Embryonic facial prominence (tissue), 1 donor: ENCODE results near the gene TPTE2.
"Not testable (repeated sequence)": the region's sequence is repeated elsewhere in the genome, so short reads cannot be mapped to it uniquely, and the experiment has no call there.

Experiments
- DNase-seq: peaks from one replicate; pipeline ENCODE4 v3.0.0-alpha.2; 2016; ENCODE audit errors: extremely low spot score

TPTE2 gene

GRCh38 chr13:19567820-19568534 is 6.6 kb upstream of the TPTE2 start:
- DNase-seq: no peak

GRCh38 chr13:19561585-19561984 is 253 bp upstream of the TPTE2 start:
- no peak for DNase-seq

DNA sequence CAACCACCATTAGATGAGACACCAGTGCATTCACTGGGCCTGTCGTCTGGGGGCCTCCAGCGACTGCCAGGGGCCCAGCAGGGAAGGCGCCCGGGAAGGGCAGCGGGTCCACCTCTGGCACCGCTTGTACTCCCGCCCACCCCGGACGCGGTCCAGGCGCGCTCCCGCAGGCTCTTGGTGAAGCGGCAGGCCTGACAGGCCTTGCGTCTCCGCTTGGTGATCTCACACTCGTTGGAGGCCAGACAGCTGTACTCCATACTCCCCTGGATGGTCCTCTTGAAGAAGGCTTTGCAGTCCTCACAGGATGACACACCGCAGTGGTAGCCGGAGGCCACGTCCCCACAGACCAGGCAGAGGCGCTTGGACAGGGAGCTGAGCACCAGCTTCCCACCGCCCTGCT is 660 bp downstream of the TPTE2 start:
- DNase-seq: not testable (repeated sequence)

DNA sequence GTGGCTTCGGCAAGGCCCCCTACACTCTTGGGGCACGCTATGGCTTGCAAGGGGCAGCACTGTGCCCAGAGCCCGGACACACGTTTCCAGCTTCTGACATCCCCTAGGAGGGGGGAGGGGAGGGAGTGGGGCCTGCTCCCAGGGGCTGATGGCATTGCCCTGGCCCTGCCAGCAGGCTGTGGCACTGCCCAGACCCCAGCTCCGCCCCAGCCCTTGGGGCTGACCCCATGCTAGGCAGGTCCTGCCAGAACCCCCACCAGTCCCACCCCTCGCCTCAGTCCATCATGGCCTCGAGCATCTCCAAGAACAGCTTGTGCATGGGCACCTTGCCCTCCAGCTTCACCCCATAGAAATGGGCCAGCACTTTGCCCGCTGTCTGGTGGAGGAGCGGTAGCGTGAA is 1.6 kb downstream of the TPTE2 start:
- DNase-seq: not testable (repeated sequence)

- DNase-seq: not testable (repeated sequence)
These were observed 4.0 kb downstream of the TPTE2 start for GRCh38 chr13:19557287-19557686.

- not testable (repeated sequence) for DNase-seq
These were observed 12.1 kb downstream of the TPTE2 start for GRCh38 chr13:19549245-19549644.

GRCh38 chr13:19525634-19526033 is 35.7 kb downstream of the TPTE2 start:
- not testable (repeated sequence) for DNase-seq

- DNase-seq: no peak
These were observed 42.3 kb downstream of the TPTE2 start for GRCh38 chr13:19519049-19519448.

DNA sequence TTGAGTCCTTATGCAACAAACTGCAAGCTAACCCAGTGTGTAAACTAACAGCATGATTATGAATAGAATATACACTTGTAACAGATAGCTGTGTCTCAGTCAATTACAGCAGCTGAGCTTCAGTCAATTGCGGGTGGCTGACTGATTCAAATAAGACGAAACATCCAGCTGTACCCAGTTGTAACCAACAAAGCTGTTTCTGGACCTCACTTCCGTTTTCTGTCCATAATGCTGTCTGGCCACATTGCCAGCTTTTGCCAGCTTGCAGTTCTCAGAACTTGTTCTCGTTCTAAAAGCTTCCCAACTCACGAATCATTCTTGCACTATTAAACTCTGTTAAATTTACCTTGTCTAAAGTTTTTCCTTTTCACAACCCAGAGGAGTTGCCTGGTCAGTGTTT is 53.7 kb downstream of the TPTE2 start:
- DNase-seq: not testable (repeated sequence)

DNA sequence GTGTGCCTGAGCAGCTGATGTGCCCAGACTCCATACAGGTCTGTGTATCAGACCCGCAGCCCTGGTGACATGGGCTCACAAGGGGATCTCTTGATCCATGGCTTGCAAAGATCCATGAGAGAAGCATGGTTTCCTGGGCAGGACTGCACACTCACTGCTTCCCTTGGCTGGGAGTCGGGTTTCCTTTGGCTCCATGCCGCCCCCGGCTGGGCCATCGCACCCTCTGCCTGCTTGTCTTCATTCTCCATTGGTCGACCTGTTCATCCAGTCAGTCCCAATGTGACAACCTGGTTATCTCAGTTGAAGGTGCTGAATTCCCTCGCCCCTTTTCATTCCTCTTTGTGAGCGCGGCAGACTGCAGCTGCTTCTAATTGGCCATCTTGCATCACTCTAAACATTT is 101.2 kb downstream of the TPTE2 start:
- DNase-seq: not testable (repeated sequence)

DNA sequence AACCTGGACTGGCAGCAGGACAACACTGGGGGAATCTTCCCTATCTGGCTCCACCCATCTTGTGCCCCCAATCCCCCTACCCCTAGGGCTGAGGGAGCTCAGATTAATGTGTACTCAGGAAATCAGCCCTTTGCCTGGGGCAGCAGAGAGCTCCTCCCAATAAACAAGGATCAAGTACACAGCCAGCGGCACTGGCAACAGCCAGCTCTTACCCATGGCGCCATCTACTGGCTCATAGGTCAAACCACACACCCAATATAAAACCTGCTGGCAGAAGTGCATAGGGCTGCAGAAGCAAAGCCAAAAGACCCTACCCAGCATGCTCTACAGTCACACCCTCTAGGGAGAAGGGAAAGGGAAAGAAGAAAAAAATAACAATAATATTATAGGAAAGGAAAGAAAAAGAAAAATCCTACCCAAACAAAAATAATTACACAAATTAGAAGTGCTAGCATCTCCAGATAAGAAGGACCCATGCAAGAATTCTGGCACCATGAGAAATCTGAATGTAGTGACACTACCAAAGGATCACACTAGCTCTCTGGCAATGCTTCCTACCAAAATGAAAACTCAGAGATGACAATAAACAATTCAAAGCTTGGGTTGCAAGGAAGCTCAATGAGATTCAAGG is 122.2 kb downstream of the TPTE2 start:
- DNase-seq: not testable (repeated sequence)

DNA sequence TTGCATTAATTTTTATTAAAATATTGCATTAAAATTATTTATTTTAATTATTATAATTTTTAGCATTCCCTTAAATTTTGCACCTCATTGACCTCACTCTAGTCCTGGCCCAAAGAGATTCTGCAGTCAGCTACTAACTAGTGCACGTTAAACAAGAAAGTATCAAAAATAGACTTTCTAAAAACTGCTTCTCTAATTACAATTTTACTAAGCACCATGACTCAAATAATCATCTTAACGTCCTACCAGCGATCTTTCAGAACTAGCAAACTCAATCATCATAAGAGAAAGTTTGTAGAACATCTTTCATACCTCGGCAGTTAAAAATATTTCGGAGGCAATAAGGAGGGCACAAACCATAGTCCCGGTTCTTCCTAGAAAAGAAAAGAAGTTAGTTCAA is 123.6 kb downstream of the TPTE2 start:
- not testable (repeated sequence) for DNase-seq

DNA sequence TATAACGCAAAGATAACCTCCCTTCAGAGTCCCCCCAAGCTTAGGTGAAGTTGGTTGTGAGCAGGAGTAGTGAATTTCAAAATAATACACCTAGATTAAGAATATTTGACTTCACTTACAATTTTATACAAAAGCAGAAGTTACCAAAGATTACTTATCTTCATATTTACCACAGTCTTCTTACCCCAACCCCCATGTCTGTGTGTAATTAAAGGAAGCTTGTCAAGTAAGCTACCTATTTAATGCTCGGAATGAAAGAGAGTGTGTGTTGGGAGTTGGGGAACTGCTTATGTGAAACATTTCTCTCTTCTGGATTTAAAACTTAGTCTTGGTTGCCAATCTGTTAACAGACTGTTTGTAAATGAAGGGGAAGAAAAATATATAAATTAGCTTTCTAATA is 139.1 kb downstream of the TPTE2 start:
- DNase-seq: not testable (repeated sequence)

DNA sequence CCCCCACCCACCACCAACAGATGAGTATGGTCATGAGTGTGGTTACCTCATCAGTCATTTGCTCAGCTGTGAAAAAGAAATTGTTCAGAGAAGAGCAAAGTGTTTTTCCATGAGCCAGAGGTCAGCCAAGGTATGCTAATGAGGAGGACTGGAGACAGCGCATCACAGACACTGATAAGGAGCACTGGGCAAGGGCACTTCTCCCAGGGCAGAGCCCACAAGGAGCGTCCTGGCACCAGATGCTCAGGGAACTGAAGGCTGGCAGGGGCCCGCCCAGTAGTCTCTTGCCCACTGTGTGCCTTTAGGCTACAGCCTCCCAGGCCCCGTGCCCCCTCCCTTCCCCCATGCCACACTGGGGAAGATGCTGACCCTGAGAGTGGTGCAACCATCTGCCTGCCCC is 148.8 kb downstream of the TPTE2 start:
- not testable (repeated sequence) for DNase-seq

- DNase-seq: not testable (repeated sequence)
These were observed 178.4 kb downstream of the TPTE2 start for GRCh38 chr13:19382746-19383511.

GRCh38 chr13:19382111-19382510 is 179.2 kb downstream of the TPTE2 start:
- DNase-seq: no peak
